Measurements from ENCODE around the gene ACTR3. TPM values are rescaled to one million over a fixed set of nuclear protein-coding genes. Genes with fewer than 3 reads are reported as not detected.
A peak's percentile ranks its signal among the peaks of the same experiment; 100 is the strongest.
"Not testable (repeated sequence)": the region's sequence is repeated elsewhere in the genome, so short reads cannot be mapped to it uniquely, and the experiment has no call there.

ACTR3 gene
- 100 to 1,000 TPM; 490 to 497 TPM for total RNA-seq

GRCh38 chr2:113889471-113890252 lies at the start of gene ACTR3:
Gene ACTR3 (plus strand): TSS chr2:113890089. CDS start chr2:113890280, 191 bp downstream.
- Mint-ChIP-seq H3K4me1 (ENCODE audit: low read depth) (peaks cover 80% of the 10 kb centered on the region), H3K9me3 (no peaks in the 10 kb centered on the region), H3K36me3 (ENCODE audit: insufficient read depth in 2 of 2) (peaks cover 20 to 45% of the 10 kb centered on the region in 2 donors), H3K27me3 (ENCODE audit: low read depth) (no peaks in the 10 kb centered on the region), H3K27ac (peak within 1 kb of the TSS; percentile 100), H3K4me3 (peak within 1 kb of the TSS; percentile 99 to 100)
- DNase-seq (peak; percentile 98), ATAC-seq (replicated peaks in 1 of 2) (peak; percentile 79)

- Mint-ChIP-seq H3K4me1 (ENCODE audit: low read depth) (peaks cover 14% of the 10 kb centered on the region), H3K9me3 (peaks cover 0 to 1% of the 10 kb centered on the region in 2 donors), H3K27ac (no peak overlapping the region), H3K36me3 (ENCODE audit: insufficient read depth in 2 of 2) (peaks cover 2 to 11% of the 10 kb centered on the region in 2 donors), H3K4me3 (no peak overlapping the region), H3K27me3 (ENCODE audit: low read depth) (no peaks in the 10 kb centered on the region)
- no peak for ATAC-seq (replicated peaks in 1 of 2)
- no peak for DNase-seq
Measured at GRCh38 chr2:113840518-113840917, 49.4 kb upstream of the ACTR3 start.

GRCh38 chr2:113842919-113843736 lies 46.8 kb upstream of the ACTR3 start:
- H3K27me3 Mint-ChIP-seq (ENCODE audit: low read depth): no peaks in the 10 kb centered on the region
- peak overlapping the region; percentile 32 for H3K27ac Mint-ChIP-seq
- peaks cover 10 to 22% of the 10 kb centered on the region in 2 donors for H3K36me3 Mint-ChIP-seq (ENCODE audit: insufficient read depth in 2 of 2)
- ATAC-seq (replicated peaks in 1 of 2): peak; percentile 46 to 47
- H3K4me3 Mint-ChIP-seq: peak overlapping the region in 1 of 2 donors; percentile 50
- H3K9me3 Mint-ChIP-seq: peaks cover 3 to 4% of the 10 kb centered on the region in 2 donors
- DNase-seq: no peak
- H3K4me1 Mint-ChIP-seq (ENCODE audit: low read depth): peaks cover 24% of the 10 kb centered on the region

DNA sequence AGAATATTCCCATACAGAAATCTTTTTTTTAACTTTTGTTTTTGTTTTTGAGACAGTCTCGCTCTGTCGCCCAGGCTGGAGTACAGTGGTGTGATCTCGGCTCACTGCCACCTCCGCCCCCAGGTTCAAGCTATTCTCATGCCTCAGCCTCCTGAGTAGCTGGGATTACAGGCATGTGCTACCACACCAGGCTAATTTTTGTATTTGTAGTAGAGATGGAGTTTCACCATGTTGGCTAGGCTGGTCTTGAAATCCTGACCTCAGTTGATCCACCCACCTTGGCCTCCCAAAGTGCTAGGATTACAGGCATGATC lies 46.2 kb upstream of the ACTR3 start:
- not testable (repeated sequence) for ATAC-seq (replicated peaks in 1 of 2); H3K9me3 Mint-ChIP-seq; H3K27ac Mint-ChIP-seq; H3K4me3 Mint-ChIP-seq; DNase-seq; H3K27me3 Mint-ChIP-seq (ENCODE audit: low read depth)
- H3K36me3 Mint-ChIP-seq (ENCODE audit: insufficient read depth in 2 of 2): peaks cover 11 to 22% of the 10 kb centered on the region in 2 donors
- H3K4me1 Mint-ChIP-seq (ENCODE audit: low read depth): peaks cover 29% of the 10 kb centered on the region

DNA sequence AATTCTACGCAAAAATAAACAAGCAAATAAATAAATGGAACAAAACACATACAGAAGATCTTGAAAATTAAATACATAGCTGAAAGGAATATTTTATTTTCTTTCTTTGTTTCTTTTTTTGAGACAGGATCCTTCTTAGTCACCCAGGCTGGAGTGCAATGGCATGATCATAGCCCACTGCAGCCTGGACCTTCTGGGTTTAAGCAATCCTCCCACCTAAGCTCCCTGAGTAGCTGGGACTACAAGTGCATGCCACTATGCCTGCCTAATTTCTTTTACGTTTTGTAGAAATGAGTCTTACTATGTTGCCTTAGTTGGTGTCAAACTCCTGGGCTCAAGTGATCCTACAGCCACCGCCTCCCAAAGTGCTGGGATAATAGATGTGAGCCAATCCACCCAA lies 44.6 kb upstream of the ACTR3 start:
- peaks cover 44% of the 10 kb centered on the region for H3K4me1 Mint-ChIP-seq (ENCODE audit: low read depth)
- peaks cover 13 to 22% of the 10 kb centered on the region in 2 donors for H3K36me3 Mint-ChIP-seq (ENCODE audit: insufficient read depth in 2 of 2)
- no peak for DNase-seq

GRCh38 chr2:113845796-113846195 lies 44.1 kb upstream of the ACTR3 start:
- H3K9me3 Mint-ChIP-seq; DNase-seq; ATAC-seq (replicated peaks in 1 of 2); H3K4me3 Mint-ChIP-seq; H3K27me3 Mint-ChIP-seq (ENCODE audit: low read depth): not testable (repeated sequence)
- Mint-ChIP-seq H3K4me1 (ENCODE audit: low read depth) (peaks cover 50% of the 10 kb centered on the region), H3K36me3 (ENCODE audit: insufficient read depth in 2 of 2) (peaks cover 13 to 22% of the 10 kb centered on the region in 2 donors), H3K27ac (peak overlapping the region; percentile 1)

More for the DNA sequence above, 44.6 kb upstream of the ACTR3 start:
- Mint-ChIP-seq H3K4me3 (no peak overlapping the region), H3K27ac (no peak overlapping the region), H3K27me3 (ENCODE audit: low read depth) (no peaks in the 10 kb centered on the region), H3K9me3 (peaks cover 3 to 4% of the 10 kb centered on the region in 2 donors)
- ATAC-seq (replicated peaks in 1 of 2): no peak

- Mint-ChIP-seq H3K27ac (no peak overlapping the region), H3K27me3 (ENCODE audit: low read depth) (no peaks in the 10 kb centered on the region), H3K4me1 (ENCODE audit: low read depth) (peaks cover 55% of the 10 kb centered on the region), H3K9me3 (peaks cover 3 to 4% of the 10 kb centered on the region in 2 donors), H3K36me3 (ENCODE audit: insufficient read depth in 2 of 2) (peaks cover 13 to 22% of the 10 kb centered on the region in 2 donors), H3K4me3 (no peak overlapping the region)
- ATAC-seq (replicated peaks in 1 of 2): peak in 1 of 2 donors; percentile 8
- DNase-seq: no peak
Measured at GRCh38 chr2:113846429-113846828, 43.5 kb upstream of the ACTR3 start.

- DNase-seq (peak; percentile 16 to 18), ATAC-seq (replicated peaks in 1 of 2) (peak in 1 of 2 donors; percentile 21)
- Mint-ChIP-seq H3K9me3 (peaks cover 3 to 4% of the 10 kb centered on the region in 2 donors), H3K4me1 (ENCODE audit: low read depth) (peaks cover 57% of the 10 kb centered on the region), H3K4me3 (no peak overlapping the region), H3K27ac (no peak overlapping the region), H3K27me3 (ENCODE audit: low read depth) (no peaks in the 10 kb centered on the region), H3K36me3 (ENCODE audit: insufficient read depth in 2 of 2) (peaks cover 13 to 22% of the 10 kb centered on the region in 2 donors)
Measured at GRCh38 chr2:113847144-113847543, 42.7 kb upstream of the ACTR3 start.

- H3K36me3 Mint-ChIP-seq (ENCODE audit: insufficient read depth in 2 of 2): peaks cover 11 to 20% of the 10 kb centered on the region in 2 donors
- ATAC-seq (replicated peaks in 1 of 2): peak; percentile 97 to 98
- peak overlapping the region; percentile 33 to 46 for H3K4me3 Mint-ChIP-seq
- peaks cover 3 to 4% of the 10 kb centered on the region in 2 donors for H3K9me3 Mint-ChIP-seq
- peak overlapping the region; percentile 59 for H3K27ac Mint-ChIP-seq
- H3K27me3 Mint-ChIP-seq (ENCODE audit: low read depth): no peaks in the 10 kb centered on the region
- peak; percentile 58 to 72 for DNase-seq
- peaks cover 47% of the 10 kb centered on the region for H3K4me1 Mint-ChIP-seq (ENCODE audit: low read depth)
Measured at GRCh38 chr2:113848758-113849415, 41.0 kb upstream of the ACTR3 start.

- no peak for ATAC-seq (replicated peaks in 1 of 2)
- H3K27me3 Mint-ChIP-seq (ENCODE audit: low read depth): no peaks in the 10 kb centered on the region
- no peak overlapping the region for H3K4me3 Mint-ChIP-seq
- H3K9me3 Mint-ChIP-seq: peaks cover 2 to 3% of the 10 kb centered on the region in 2 donors
- peaks cover 10 to 11% of the 10 kb centered on the region in 2 donors for H3K36me3 Mint-ChIP-seq (ENCODE audit: insufficient read depth in 2 of 2)
- peaks cover 47% of the 10 kb centered on the region for H3K4me1 Mint-ChIP-seq (ENCODE audit: low read depth)
- no peak for DNase-seq
- H3K27ac Mint-ChIP-seq: no peak overlapping the region
Measured at GRCh38 chr2:113850687-113851086, 39.2 kb upstream of the ACTR3 start.

GRCh38 chr2:113851640-113852039 lies 38.2 kb upstream of the ACTR3 start:
- ATAC-seq (replicated peaks in 1 of 2) (no peak), DNase-seq (no peak)
- Mint-ChIP-seq H3K27me3 (ENCODE audit: low read depth) (no peaks in the 10 kb centered on the region), H3K4me3 (no peak overlapping the region), H3K27ac (no peak overlapping the region), H3K9me3 (no peaks in the 10 kb centered on the region), H3K36me3 (ENCODE audit: insufficient read depth in 2 of 2) (peaks cover 3 to 6% of the 10 kb centered on the region in 2 donors), H3K4me1 (ENCODE audit: low read depth) (peaks cover 47% of the 10 kb centered on the region)

DNA sequence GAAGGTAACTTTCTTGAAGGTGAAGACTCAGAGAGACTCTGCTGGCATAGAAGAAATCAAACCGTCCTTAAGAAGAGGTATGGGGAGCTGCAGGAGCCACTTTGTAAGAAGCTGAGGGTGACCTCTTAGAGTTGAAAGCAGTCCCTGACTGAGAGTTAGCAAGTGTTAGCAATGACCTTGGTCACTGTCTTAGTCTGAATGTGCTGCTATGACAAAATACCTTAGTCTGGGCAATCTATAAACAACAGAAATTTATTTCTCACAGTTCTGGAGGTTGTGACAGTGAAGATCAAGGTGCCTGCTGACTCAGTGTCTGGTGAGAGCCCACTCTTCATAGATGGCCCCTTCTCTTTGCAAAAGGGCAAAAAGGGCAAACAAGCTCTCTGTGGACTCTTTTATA lies 35.7 kb upstream of the ACTR3 start:
- ATAC-seq (replicated peaks in 1 of 2) (no peak), DNase-seq (no peak)
- H3K36me3 Mint-ChIP-seq (ENCODE audit: insufficient read depth in 2 of 2): peaks cover 0 to 2% of the 10 kb centered on the region in 2 donors
- H3K9me3 Mint-ChIP-seq: no peaks in the 10 kb centered on the region
- peaks cover 33% of the 10 kb centered on the region for H3K4me1 Mint-ChIP-seq (ENCODE audit: low read depth)
- H3K27ac Mint-ChIP-seq: no peak overlapping the region
- no peak overlapping the region for H3K4me3 Mint-ChIP-seq
- H3K27me3 Mint-ChIP-seq (ENCODE audit: low read depth): no peaks in the 10 kb centered on the region

Data from activated T-cell treated with anti-CD3 and anti-CD28 coated beads, Interleukin-2, amount 50 U/mL, for 72 hours (primary cell).